Activated T-cell treated with anti-CD3 and anti-CD28 coated beads, Interleukin-2, amount 50 U/mL, for 72 hours (primary cell): ENCODE data around the gene TPP1. TPM values are rescaled to one million over a fixed set of nuclear protein-coding genes. Genes with fewer than 3 reads are reported as not detected.

Experiments used
- ATAC-seq, 2 donors: fragments of 150-1000 bp; cut with Tn5 transposase; replicated peaks in 1 of 2; 2 replicates each; pipeline ENCODE4 v1.10.0; 2021; ENCODE audit warnings: moderate library complexity in 2 of 2, mild to moderate bottlenecking in 1 of 2
- DNase-seq, 2 donors: peaks; one replicate each; pipeline ENCODE4 v3.0.0; 2021 to 2022; ENCODE audit warnings: mixed read lengths in 1 of 2
- H3K27ac Mint-ChIP-seq: one replicate; pipeline ENCODE4 v1.8.0; 2022; ENCODE audit warnings: mild to moderate bottlenecking, moderate library complexity, mixed read lengths
- H3K27me3 Mint-ChIP-seq: one replicate; pipeline ENCODE4 v1.8.0; 2022; ENCODE audit warnings: low read depth, mixed read lengths
- H3K36me3 Mint-ChIP-seq, 2 donors: one replicate each; pipeline ENCODE4 v1.8.0; 2022; ENCODE audit warnings: mixed read lengths in 2 of 2, mild to moderate bottlenecking in 1 of 2; ENCODE audit not compliant: insufficient read depth in 2 of 2
- H3K4me1 Mint-ChIP-seq: one replicate; pipeline ENCODE4 v1.8.0; 2022; ENCODE audit warnings: low read depth, mixed read lengths
- H3K4me3 Mint-ChIP-seq, 2 donors: one replicate each; pipeline ENCODE4 v1.8.0; 2022; ENCODE audit warnings: mild to moderate bottlenecking in 2 of 2, mixed read lengths in 2 of 2, moderate library complexity in 2 of 2
- H3K9me3 Mint-ChIP-seq, 2 donors: one replicate each; pipeline ENCODE4 v1.8.0; 2022; ENCODE audit warnings: mixed read lengths in 2 of 2
- total RNA-seq, 2 donors: library from RNA; stranded (reverse); gene quantifications; one replicate each; pipeline ENCODE4 v1.2.3, GENCODE V29; 2022

Gene TPP1
- total RNA-seq, 2 donors from 2014 or later, result 56.0 to 62.1 TPM

DNA sequence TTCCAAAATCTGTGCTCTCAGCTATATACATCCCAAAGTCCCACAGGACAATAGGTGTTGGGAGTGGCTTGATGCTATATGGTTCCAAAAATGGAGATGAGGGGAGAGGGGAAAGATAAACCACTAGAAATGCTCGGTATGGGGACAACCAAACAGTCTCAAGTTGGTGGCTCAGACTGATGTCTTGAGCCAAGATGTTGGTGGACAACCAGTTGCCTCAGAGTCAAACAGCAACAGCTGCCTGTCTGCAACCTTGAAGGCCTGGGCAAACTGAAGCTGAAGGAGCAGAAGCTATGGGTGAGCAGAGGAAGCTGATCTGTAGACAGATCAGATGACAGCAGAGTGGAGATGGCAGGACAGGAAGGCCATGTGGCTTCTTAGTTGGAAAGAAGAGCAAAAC, 19.8 kb downstream of the TPP1 start:
- no peak for DNase-seq
- H3K27me3 Mint-ChIP-seq, result no peaks in the 10 kb centered on the region
- ATAC-seq, result no peak
- no peak overlapping the region for H3K27ac Mint-ChIP-seq
- peaks cover 23% of the 10 kb centered on the region for H3K4me1 Mint-ChIP-seq
- peaks cover 10 to 16% of the 10 kb centered on the region in 2 donors for H3K36me3 Mint-ChIP-seq
- no peaks in the 10 kb centered on the region for H3K9me3 Mint-ChIP-seq
- H3K4me3 Mint-ChIP-seq, result no peak overlapping the region

DNA sequence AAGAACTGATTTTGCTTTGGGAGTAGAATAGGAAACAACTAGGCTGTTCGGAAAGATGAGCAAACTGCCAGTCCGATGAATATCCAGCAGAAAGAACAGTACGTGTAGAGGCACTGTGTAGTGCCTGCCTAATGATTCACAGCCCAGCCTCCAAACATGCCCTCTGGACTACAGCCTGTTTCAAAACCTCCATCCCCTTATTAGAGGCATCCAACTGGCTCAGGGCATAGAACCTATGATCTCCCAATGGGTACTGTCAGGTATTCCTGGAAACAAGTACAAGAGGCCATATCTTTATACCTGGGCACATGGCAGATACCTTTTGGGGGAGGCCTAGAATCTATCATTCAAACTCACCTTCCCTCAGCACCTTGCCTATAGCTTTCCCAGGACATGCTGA, 20.7 kb downstream of the TPP1 start:
- peak overlapping the region; percentile 52 for H3K27ac Mint-ChIP-seq
- no peaks in the 10 kb centered on the region for H3K27me3 Mint-ChIP-seq
- no peak overlapping the region for H3K4me3 Mint-ChIP-seq
- H3K36me3 Mint-ChIP-seq, result peaks cover 14 to 25% of the 10 kb centered on the region in 2 donors
- no peak for ATAC-seq
- H3K9me3 Mint-ChIP-seq, result no peaks in the 10 kb centered on the region
- no peak for DNase-seq
- peaks cover 32% of the 10 kb centered on the region for H3K4me1 Mint-ChIP-seq

DNA sequence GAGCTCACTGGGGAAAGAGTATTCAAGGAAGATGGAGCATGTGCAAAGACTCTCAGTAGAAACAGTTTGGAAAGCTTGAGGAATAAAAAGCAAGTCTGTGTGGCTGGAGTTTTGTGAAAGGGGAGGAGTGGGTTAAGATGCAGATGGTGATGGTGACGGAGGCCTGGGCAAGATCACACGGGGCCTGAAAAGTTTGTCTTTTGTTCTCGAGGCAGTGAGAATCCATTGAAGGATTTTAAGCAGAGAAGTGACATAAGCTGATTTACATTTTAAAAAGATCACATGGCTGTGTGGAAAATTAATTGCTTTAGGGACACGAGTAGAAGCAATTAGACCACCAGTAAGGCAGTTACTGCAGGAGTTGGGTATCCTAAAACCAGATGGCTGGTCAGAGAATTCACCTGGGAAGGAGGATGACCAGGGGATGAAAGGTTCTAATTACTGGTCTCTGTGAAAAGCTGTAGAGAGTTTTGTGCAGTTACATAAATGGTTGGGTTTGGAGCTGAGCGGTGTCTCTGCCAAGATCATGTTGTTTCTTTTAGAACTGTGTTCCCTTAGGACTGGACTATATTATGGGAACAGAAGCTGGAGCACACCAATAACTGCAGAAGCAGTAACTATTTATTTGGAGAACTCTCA, 22.9 kb downstream of the TPP1 start:
- ATAC-seq (no peak), DNase-seq (no peak)
- no peaks in the 10 kb centered on the region for H3K27me3 Mint-ChIP-seq
- H3K36me3 Mint-ChIP-seq, result peaks cover 11 to 24% of the 10 kb centered on the region in 2 donors
- no peak overlapping the region for H3K27ac Mint-ChIP-seq
- H3K4me1 Mint-ChIP-seq, result peaks cover 34% of the 10 kb centered on the region
- H3K4me3 Mint-ChIP-seq, result no peak overlapping the region
- H3K9me3 Mint-ChIP-seq, result no peaks in the 10 kb centered on the region

DNA sequence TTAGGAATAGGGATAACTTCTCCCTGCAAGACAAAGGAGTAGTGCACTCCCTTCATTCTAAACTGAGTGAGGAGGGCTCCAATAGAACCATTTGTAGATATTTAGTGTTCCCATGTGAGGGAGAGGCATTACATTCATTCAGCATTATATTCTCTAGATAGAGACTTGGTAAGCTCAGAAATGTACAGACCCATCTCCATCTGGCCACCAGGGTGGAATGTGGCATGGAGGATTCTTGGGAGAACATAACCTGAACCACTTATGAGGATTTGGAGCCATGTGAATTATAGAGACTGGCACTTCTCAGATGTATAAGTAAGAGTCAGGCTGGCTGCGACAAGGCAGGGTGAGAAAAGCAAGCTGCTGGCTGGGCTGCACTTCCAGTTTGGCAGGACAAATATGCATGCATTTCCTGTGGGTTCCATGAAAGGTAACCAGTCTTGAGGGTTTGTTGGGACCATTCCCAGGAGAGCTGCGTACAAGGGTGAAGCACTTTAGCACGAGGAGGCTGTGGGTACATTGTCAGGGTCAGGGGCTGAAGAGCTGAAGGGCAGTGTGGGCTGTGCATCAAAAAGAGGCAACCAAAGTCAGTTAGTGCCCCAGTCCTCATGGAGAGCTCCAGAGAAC, 25.0 kb downstream of the TPP1 start:
- Mint-ChIP-seq H3K4me3 (no peak overlapping the region), H3K36me3 (peaks cover 10 to 26% of the 10 kb centered on the region in 2 donors), H3K9me3 (no peaks in the 10 kb centered on the region), H3K4me1 (peaks cover 29% of the 10 kb centered on the region), H3K27ac (no peak overlapping the region), H3K27me3 (no peaks in the 10 kb centered on the region)
- no peak for DNase-seq
- no peak for ATAC-seq

DNA sequence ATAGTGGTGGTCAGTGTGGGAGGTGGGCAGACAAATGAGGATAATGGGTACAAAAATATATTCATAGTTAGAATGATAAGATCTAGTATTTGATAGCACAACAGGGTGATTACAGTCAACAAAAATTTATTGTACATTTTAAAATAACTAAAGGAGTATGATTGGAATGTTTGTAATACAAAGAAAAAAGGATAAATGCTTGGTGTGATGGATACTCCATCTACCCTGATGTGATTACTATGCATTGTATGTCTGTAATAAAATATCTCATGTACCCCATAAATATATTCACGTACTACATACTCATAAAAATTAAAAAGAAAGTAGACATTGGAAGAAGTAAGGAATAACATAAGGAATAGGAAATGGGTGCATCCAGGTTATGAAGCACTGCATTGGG, 31.2 kb downstream of the TPP1 start:
- DNase-seq, result no peak
- Mint-ChIP-seq H3K36me3 (peaks cover 9 to 25% of the 10 kb centered on the region in 2 donors), H3K4me1 (no peaks in the 10 kb centered on the region), H3K4me3 (no peak overlapping the region), H3K9me3 (peaks cover 8 to 10% of the 10 kb centered on the region in 2 donors), H3K27me3 (no peaks in the 10 kb centered on the region), H3K27ac (no peak overlapping the region)
- no peak for ATAC-seq

DNA sequence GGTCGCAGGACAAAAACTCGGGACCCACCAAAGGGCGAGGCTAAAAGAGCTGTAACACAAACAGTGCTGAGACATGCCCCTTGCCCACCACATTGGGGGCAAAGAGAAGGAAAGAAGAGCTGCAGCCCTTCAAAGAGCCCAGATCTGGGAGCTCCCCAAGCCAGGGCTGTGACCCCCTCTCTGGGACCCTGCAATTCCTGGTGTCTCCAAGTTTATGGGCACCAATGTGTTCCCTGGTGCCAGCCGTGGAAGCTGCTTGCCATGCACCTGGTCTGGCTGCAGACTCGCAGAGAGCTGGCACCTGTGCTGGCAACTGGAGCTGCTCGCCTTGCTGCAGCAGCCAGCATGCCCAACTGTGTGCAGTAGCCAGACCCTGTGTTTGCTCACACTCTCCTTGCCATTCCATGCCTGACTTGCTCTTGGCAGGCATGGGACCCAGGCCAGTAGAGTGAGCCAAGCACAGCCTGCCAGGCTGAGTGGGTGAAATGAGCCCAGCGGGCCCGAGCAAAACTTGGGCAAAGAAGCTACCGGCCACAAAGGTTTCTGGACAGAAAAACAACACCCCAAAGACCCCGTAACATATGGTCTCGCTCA, 31.8 kb downstream of the TPP1 start:
- Mint-ChIP-seq H3K4me3 (no peak overlapping the region), H3K27ac (no peak overlapping the region), H3K4me1 (no peaks in the 10 kb centered on the region), H3K36me3 (peaks cover 11 to 29% of the 10 kb centered on the region in 2 donors), H3K27me3 (no peaks in the 10 kb centered on the region), H3K9me3 (peaks cover 10 to 12% of the 10 kb centered on the region in 2 donors)
- no peak for ATAC-seq
- DNase-seq, result no peak

DNA sequence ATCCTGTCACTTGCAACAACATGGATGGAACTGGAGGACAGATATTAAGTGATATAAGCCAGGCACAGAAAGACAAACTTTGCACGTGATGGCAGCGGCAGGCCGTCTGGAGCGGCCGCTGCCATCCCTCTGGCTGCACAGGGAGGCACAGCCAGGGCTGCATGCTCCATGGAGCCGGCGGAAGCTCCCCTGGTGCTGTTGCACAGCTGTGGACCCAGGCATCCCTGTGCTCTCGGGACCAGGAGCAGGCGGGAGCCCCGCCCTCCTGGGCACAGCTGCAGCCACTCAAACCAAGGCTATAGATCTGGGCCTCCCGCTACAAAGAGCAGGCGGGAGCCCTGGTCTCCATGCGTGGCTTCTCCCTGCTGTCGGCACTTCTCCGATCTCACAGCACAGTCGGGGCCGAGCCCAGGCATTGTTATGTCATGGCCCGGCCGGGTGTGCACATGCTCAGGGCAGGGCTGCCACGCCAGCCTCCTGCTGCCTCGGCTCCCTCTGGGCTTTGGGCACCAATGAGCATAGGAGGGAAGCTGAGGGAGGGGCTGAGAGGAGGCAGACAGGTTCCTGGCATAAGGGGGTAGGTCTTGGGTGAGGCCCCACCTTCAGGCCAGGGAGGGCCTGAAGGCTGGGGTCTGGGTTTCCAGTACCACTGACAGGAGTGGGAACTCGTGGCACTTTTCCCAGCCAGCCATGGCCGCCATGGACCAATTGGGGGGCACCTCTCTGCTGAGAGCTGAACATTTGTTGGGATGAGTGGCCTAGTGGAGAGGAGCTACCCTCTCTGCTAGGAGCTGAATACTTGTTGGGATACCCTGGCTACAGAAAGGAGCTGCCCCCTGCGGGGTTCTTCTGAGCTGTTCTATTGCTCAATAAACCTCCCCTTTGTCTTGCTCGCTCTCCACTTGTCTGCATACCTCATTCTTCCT, 32.5 kb downstream of the TPP1 start:
- Mint-ChIP-seq H3K27ac (no peak overlapping the region), H3K4me1 (no peaks in the 10 kb centered on the region), H3K27me3 (no peaks in the 10 kb centered on the region), H3K36me3 (peaks cover 11 to 34% of the 10 kb centered on the region in 2 donors), H3K9me3 (peaks cover 10 to 12% of the 10 kb centered on the region in 2 donors), H3K4me3 (no peak overlapping the region)
- ATAC-seq (no peak), DNase-seq (no peak)

DNA sequence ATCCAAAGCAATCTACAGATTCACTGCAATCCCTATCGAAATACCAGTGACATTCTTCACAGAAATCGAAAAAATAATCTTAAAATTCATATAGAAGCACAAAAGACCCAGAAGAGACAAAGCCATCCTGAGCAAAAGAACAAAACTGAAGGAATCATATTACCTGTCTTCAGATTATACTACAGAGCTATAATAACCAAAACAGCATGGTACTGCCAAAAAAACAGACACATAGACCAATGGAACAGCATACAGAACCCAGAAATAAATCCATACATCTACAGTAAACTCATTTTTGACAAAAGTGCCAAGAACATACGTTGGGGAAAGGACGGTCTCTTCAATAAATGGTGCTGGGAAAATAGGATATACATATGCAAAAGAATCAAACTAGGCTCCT, 34.7 kb downstream of the TPP1 start:
- Mint-ChIP-seq H3K4me1 (no peaks in the 10 kb centered on the region), H3K27ac (no peak overlapping the region), H3K27me3 (no peaks in the 10 kb centered on the region), H3K9me3 (peaks cover 10 to 12% of the 10 kb centered on the region in 2 donors), H3K4me3 (no peak overlapping the region), H3K36me3 (peaks cover 16 to 33% of the 10 kb centered on the region in 2 donors)
- ATAC-seq (no peak), DNase-seq (no peak)

DNA sequence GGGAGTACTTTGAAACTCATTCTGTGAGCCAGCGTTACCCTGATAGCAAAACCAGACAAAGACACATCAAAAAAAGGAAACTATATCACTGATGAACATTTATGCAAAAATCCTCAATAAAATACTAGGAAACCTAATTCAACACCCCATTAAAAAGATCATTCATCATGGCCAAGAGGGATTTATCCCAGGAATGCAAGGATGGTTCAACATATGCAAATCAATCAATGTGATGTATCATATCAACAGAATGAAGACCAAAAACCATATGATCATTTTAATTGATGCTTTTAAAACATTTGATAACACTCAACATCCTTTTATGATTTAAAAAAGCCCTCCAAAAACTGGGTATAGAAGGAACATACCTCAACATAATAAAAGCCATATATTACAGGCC, 35.6 kb downstream of the TPP1 start:
- H3K9me3 Mint-ChIP-seq, result peaks cover 10 to 12% of the 10 kb centered on the region in 2 donors
- H3K27me3 Mint-ChIP-seq, result no peaks in the 10 kb centered on the region
- DNase-seq (no peak), ATAC-seq (no peak)
- H3K27ac Mint-ChIP-seq, result no peak overlapping the region
- H3K36me3 Mint-ChIP-seq, result peaks cover 16 to 33% of the 10 kb centered on the region in 2 donors
- H3K4me1 Mint-ChIP-seq, result no peaks in the 10 kb centered on the region
- H3K4me3 Mint-ChIP-seq, result no peak overlapping the region

DNA sequence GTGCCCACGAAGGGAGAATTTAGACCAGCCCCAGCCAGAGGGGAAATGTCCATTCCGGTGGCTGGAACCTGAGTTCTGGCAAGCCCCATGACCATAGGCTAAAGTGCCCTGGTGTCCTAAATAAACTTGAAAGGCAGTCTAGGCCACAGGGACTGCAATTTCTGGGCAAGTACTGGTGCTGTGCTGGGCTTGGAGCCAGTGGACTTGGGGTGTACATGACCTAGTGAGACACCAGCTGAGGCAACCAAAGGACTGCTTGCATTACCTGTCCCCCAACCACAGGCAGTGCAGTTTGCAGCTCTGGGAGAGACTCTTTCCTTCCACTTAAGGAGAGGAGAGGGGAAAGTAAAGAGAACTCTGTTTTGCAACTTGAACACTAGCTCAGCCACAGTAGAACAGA, 39.5 kb downstream of the TPP1 start:
- peaks cover 8 to 9% of the 10 kb centered on the region in 2 donors for H3K9me3 Mint-ChIP-seq
- H3K27me3 Mint-ChIP-seq, result no peaks in the 10 kb centered on the region
- H3K27ac Mint-ChIP-seq, result no peak overlapping the region
- H3K4me3 Mint-ChIP-seq, result no peak overlapping the region
- peaks cover 15 to 31% of the 10 kb centered on the region in 2 donors for H3K36me3 Mint-ChIP-seq
- no peak for DNase-seq
- peaks cover 5% of the 10 kb centered on the region for H3K4me1 Mint-ChIP-seq
- ATAC-seq, result no peak

DNA sequence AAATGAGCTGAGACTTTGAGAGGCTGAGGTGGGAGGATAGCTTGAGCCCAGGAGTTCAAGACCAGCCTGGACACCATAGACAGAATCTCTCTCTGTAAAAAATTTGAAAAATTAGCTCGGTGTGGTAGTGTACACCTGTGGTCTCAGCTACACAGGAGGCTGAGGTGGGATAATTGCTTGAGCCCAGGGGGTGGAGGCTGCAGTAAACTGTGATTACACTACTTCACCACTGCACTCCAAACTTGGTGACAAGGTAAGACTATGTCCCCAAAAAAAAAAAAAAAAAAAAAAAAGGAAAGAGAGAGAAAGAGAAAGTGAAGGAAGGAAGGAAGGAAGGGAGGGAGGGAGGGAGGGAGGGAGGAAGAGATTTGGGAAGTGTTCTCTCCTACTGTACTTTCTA, 41.1 kb downstream of the TPP1 start:
- H3K27ac Mint-ChIP-seq, result no peak overlapping the region
- no peak overlapping the region for H3K4me3 Mint-ChIP-seq
- DNase-seq (no peak), ATAC-seq (no peak)
- peaks cover 3% of the 10 kb centered on the region in 2 donors for H3K9me3 Mint-ChIP-seq
- peaks cover 5% of the 10 kb centered on the region for H3K4me1 Mint-ChIP-seq
- H3K36me3 Mint-ChIP-seq, result peaks cover 8 to 16% of the 10 kb centered on the region in 2 donors
- H3K27me3 Mint-ChIP-seq, result no peaks in the 10 kb centered on the region

DNA sequence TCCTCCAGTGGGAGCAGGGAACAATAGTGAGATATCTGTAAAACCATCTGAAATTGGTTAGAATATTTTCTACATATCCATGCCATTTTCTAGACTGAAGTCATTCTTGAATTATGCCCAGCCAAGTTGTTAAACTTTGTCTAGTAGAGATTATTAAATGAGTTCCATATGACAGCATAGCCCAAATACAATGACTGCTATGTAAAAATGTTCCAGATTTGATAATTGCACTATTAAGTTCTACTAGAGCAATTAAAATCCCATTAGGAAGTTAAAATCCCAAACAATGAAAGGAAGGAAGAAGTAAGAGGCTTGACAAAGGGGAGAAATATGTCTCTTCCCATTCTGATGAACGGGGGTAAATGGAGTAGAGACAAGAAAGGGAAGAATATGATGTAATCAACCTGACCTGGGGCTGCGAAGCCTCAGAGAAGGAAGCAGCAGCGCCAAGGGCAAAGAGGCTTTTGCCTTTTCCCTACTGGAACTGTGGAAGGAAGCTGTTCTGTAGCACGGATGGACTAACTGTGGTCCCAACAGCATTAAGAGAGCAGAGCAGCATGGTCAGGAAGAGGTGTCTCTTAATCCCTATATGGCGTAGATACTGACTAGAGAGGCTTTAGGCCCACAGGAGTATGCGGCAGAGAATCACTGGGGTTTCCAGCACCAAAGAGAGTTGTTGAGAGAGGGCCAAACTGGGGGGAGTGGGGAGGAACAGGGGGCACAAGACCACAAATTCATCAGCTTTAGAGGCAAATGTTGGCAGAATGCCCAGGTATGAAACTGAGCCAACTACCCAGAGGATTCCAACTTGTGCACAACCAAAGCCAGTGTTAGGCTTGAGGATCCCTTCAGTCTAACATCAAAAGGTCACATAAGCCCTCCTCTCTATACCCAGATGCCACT, 42.5 kb downstream of the TPP1 start:
- Mint-ChIP-seq H3K27me3 (no peaks in the 10 kb centered on the region), H3K4me1 (peaks cover 5% of the 10 kb centered on the region), H3K4me3 (no peak overlapping the region), H3K36me3 (peaks cover 5 to 7% of the 10 kb centered on the region in 2 donors), H3K9me3 (no peaks in the 10 kb centered on the region), H3K27ac (no peak overlapping the region)
- DNase-seq (no peak), ATAC-seq (no peak)
